Hematopoietic multipotent progenitor cell treated with erythropoietin and hydrocortisone succinate and interleukin-3 and kit ligand, for 4 days (in vitro differentiated cells): ENCODE measurements around the gene PGBD1.

ENCODE experiments used
- DNase-seq: peaks from one replicate; pipeline ENCODE4 v3.0.0-alpha.2; 2015

PGBD1 gene

DNA sequence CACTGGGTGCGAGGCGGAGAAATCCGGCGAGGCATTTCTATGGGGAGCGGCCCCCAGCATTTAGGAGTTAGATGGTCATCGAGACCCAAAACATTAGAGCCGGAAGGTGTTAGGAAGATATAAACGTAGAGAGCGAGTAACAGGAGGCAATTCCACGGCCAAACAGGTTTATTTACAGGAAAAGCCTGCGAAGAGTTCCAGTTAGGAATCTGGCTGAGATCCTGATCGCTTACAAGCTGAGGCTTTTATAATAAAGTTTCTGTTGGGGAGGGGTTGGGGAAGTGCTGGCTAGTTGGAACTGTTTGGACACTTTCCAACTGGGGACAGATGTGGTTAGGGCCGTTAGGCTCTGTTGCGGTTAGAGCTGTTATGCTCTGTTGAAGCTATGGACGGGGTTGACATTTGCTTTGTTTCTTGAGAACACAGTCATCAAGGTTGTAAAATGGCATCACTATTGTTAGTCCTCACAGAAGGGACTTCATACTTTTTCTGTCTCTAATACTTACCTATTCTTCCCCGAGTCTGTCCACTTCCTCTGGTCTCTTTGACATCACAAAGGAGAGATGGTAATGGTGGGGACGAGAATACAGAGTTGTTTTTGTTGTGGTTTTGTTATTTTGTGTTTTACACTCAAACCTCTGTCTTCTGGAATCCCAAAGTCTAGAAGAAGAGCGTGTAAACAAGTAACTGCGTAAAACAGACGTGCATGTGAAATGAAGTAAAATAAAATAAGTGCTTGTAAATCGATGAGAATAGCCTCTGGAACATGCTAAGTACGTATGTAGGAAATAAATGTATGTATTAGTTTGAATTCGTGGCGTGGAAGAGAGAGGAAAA is 55.1 kb downstream of the PGBD1 start:
- DNase-seq = peak; percentile 99

DNA sequence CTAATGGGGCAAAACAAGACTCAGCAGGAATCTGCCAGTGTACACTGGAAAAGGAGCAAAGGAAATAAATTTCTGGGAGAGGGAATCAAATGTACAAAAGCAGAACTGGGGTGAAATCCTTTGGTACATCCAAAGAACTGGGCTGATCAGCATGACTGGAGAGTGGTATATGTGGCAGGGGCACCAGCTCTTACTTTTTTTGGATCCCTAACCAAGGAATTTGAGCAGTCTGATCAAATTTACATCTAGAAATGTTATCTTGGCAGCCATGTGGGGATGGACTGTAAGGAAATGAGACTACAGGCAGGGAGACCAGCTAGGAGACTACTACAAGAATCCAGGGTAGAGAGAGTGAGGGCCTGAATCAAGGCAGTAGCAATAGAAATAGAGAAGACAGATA is 55.7 kb downstream of the PGBD1 start:
- peak; percentile 63 for DNase-seq

DNA sequence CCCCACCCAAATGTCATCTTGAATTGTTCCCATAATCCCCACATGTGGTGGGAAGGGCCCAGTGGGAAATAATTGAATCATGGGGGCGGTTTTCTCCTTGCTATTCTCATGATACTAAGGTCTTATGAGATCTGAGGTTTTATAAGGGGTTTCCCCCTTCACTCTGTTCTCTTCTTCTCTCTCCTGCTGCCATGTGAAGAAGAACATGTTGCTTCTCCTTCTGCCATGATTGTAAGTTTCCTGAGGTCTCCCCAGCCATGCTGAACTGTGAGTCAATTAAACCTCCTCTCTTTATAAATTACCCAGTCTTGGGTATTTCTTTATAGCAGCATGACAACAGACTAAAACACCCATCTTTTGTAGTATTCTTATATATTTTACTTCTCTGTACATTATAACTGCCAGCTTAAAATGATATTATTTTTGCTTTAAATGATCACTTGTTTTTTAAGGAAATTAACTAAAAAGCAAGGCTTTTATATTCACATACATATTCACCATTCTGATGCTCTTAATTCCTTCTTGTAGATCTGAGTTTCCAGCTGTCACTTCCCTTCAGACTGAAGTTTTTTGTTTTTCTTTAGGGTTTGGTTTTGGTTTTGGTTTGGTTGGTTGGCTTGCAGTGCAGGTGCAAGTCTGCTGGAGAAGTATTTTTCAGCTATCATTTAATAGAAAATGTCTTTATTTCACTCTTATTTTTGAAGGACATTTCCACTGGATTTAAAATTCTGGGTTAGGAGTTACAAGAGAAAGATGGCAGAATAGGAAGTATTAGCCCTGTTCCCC is 59.1 kb downstream of the PGBD1 start:
- DNase-seq = no peak

DNA sequence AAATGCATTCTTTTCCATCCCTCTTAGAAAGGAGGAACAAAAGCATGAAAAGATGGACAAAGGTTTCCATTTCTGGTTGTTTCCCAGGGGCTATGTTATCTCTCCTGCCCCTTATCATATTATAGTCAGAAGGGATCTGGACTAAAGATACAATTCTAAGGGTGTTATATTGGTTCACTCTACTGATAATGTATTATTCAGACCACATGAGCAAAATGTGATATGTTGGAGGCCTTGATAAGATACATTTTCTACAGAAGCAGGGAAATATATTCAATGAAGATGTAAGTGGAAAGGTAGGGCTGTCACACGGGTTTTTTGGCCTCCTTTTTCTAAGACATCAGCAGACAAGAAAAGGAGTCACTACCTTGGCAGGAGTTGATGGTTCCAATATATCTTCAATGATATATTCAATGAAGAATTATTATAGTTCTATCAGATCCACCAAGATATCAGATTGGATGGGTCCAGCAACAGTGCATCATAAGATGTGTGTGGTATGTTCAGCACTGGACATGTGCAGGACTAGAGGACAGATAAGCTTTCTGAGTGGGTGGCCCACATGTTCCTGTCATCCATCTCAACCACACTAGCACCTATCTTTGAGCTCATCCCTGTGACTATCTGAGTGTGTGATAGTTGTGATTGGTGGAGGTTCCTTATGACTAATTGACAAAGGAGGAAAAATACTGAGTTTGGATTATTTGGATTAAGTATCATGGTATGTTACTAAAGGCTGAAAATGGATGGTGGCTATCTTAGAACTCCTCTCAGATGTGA is 62.7 kb downstream of the PGBD1 start:
- DNase-seq = peak; percentile 53

DNA sequence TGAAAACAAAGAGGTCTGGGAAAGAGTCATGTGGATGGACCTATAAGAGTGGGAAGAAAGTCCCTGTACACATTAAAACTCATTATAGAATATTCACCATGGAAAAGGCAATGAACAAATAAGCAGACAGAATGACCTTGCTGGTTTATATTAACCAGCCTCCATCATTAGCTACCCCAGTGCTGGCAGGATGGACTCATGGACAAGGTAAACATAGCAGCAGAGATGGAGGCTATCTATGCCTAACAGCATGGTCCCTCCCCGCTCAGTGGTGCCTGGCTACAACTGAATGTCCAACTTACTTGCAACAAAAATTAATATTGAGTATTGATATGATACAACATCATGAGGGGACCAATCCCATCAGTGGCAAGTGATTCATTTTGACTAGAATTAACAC is 63.8 kb downstream of the PGBD1 start:
- DNase-seq = no peak

DNA sequence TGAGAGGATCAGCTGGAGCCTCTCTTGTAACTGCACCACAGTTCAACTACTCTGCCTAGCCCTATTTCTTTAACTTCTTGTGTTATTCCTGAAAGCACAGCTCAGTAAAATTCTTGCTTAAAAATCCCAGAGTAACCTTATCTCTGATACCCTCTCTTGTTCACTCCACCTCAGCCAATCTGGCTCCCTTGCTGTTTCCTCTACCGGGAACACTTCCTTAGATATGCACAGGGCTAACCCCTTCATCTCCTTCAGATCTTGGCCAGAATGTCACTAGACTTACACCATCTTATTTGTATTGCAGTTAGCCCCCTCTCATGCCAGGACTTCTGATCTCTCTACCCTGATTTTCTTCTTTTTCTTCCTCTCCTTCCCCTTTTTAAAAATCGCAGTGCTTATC is 65.7 kb downstream of the PGBD1 start:
- DNase-seq = peak; percentile 30

DNA sequence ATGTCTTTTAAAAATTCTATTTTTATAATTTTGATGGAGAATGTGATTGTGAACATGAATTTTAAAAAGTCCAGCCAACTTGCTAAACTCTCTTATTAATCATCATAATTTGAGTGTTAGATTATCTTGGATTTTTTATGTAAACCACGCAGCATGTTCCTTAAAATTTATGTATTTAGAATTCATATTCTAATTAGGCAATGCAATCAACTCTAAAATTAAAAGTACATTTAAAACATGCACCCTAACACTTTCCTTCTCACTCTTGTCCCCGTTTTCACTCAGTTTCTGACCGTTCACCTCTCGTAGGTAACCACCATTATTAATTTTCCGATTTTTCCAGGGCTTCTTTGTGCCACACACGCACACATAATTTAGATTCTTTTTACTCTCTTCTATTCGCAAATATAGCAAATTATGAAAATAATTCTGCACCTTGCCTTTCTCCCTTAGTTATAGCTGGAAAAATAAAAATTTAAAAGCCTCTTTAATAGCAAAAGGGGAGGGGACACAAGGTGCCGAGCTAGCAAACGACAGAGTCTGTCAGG is 68.0 kb downstream of the PGBD1 start:
- DNase-seq = no peak

DNA sequence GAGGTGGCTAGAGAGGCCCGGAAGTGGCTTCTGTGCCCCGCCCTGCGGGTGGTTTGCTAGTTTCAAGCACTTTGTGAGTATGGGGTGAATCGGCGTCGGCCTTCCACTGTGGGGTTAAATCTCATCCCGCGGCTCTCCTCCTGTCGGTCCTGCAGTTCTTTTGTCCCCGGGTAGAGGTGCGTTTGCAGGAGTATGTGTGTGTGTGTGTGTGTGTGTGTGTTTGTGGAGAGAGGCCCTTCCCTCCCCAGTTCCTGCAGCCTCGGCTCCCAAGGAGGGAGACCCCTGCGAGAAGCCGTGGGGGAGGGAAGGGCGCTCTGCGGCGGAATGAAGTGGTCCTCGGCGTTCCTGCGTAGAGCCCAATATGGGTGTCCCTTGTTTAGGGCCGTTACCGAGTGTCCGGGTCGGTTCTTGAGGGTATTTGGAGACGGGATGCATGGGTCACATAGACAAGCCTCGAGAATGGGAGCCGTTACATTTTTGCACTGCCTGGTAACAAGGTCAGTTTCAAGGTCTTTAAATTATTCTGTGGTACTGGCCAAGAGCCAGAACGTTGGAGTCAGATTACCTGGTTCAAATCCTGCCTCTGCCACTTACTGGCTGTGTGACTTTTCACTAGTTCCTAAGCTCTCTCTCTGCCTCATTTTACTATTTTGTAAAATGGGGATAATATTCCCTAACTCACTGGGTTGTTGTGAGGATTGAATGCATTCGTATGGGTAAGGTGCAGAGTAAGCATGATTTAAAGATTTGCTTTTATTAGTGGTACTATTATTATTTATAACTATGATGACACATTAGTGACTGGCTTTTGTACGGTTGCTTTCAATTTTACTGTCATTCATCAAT is 68.7 kb downstream of the PGBD1 start, which contains the start of gene ZKSCAN3:
Gene ZKSCAN3, plus strand, starts transcription at position 56 of the 846 bp plus-strand sequence. CDS start 9,640 bp downstream, outside the sequence.
- peak; percentile 97 for DNase-seq

DNA sequence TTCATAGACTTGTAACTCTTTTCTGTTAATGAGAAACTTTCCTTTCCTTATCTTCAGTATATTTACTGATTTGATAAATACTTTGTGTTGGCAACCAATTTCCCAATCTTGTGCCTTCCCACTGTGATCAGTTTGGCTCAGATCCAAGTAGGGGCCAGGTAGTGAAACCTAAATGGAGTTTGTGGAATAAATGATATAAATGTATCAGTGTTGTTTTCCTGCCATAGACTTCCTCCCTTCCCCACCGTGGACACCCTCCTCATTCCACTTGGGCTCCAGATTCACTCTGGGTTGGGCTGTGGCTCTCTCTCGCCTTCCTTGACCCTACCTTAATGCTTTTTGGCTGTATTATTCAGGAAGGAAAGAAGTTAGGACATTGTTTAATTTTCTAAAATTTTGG is 69.7 kb downstream of the PGBD1 start:
- peak; percentile 33 for DNase-seq

DNA sequence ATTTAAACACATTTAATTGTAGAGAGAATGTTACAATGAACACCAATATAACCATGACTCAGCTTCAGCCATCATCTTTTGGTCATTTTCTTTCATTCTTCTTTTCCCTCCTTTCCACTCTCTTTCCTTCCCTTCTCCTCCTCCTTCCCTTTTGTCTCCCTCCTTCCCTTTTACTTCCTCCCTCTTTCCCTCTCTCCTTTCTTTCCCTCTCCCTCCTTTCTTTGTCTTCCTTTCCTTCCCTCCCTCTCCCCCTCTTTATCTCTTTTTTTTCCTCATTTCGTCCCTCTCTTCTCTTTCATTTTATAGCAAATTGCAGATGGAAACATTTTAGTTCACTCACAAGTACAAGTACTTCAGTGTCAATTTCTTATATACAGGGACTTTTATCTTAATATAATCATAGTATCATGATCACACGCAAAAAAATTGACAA is 70.1 kb downstream of the PGBD1 start:
- no peak for DNase-seq
